K562 (cell line): ENCODE data around the gene ARHGEF4.

Experiments
- BRD4 ChIP-seq: fragments of 200-600 bp; sonication (generic); IDR thresholded peaks from 2 replicates; pipeline ENCODE4 v1.6.1; 2017; ENCODE audit warnings: inconsistent platforms
- CTCF ChIP-seq, 3 experiments: IDR thresholded peaks in 2 of 3; conservative IDR thresholded peaks in 1 of 3; 2 replicates each; pipeline ENCODE4 v1.5.1; 2011 to 2012; ENCODE audit warnings: low read length in 3 of 3, mild to moderate bottlenecking in 3 of 3, control low read depth in 2 of 3, improper control_type of control experiment in 1 of 3, inconsistent platforms in 1 of 3, low read depth in 1 of 3, mixed read lengths in 1 of 3, moderate library complexity in 1 of 3; ENCODE audit not compliant: insufficient read depth in 2 of 3
- GMEB1 ChIP-seq: fragments of 250-450 bp; sonication (Bioruptor Pico); IDR thresholded peaks from 2 replicates; pipeline ENCODE4 v1.4.0; 2020; ENCODE audit warnings: mild to moderate bottlenecking
- KDM1A ChIP-seq, 2 experiments: fragments of 450-650 bp; IDR thresholded peaks; 2 replicates each; pipeline ENCODE4 v1.6.1; 2016; ENCODE audit warnings: mild to moderate bottlenecking in 2 of 2
- MAX ChIP-seq: sonication (generic); formaldehyde crosslinking; IDR thresholded peaks from 2 replicates; pipeline ENCODE4 v1.9.0; 2022; ENCODE audit warnings: mild to moderate bottlenecking, missing genetic modification reagents
- RBM22 ChIP-seq: fragments of 200-400 bp; formaldehyde crosslinking; IDR thresholded peaks from 2 replicates; pipeline ENCODE4 v1.6.1; 2018; ENCODE audit warnings: low read length, low read depth; ENCODE audit not compliant: poor library complexity, severe bottlenecking
- SP1 ChIP-seq: sonication (generic); formaldehyde crosslinking; IDR thresholded peaks from 2 replicates; pipeline ENCODE4 v1.8.1; 2022; ENCODE audit warnings: mild to moderate bottlenecking, missing genetic modification reagents
- TBP ChIP-seq: optimal IDR thresholded peaks from 2 replicates; pipeline ENCODE3; 2011; ENCODE audit warnings: low read depth, low read length, improper control_type of control experiment
- TEAD1 ChIP-seq, 2 experiments: fragments of 450-650 bp in 1 of 2; sonication (generic) in 1 of 2; formaldehyde crosslinking; IDR thresholded peaks; 2 replicates each; pipeline versions ENCODE4 v1.4.0 to v1.8.0; 2020 to 2022; ENCODE audit warnings: mild to moderate bottlenecking in 2 of 2, missing genetic modification reagents in 1 of 2
- THAP7 ChIP-seq: fragments of 250-450 bp; sonication (Bioruptor Pico); IDR thresholded peaks from 2 replicates; pipeline ENCODE4 v1.5.0; 2021
- ZBTB33 ChIP-seq: sonication (generic); formaldehyde crosslinking; IDR thresholded peaks from 2 replicates; pipeline ENCODE4 v1.8.1; 2023; ENCODE audit warnings: mild to moderate bottlenecking, missing genetic modification reagents
- ZNF121 ChIP-seq: sonication (generic); formaldehyde crosslinking; conservative IDR thresholded peaks from 2 replicates; pipeline ENCODE4 v1.8.0; 2022; ENCODE audit warnings: missing genetic modification reagents
- ZNF140 ChIP-seq: fragments of 250-450 bp; sonication (Bioruptor Pico); IDR thresholded peaks from 2 replicates; pipeline ENCODE4 v1.8.0; 2021; ENCODE audit warnings: moderate library complexity, mild to moderate bottlenecking, inconsistent platforms
- ZNF699 ChIP-seq: fragments of 250-450 bp; sonication (Bioruptor Pico); IDR thresholded peaks from 2 replicates; pipeline ENCODE4 v1.8.0; 2021; ENCODE audit warnings: mild to moderate bottlenecking, moderate library complexity; ENCODE audit not compliant: insufficient replicate concordance

GRCh38 chr2:131056932-131057287 is 220.2 kb downstream of the ARHGEF4 start:
- TF ChIP-seq ZNF140 = no peak
- no peak for TF ChIP-seq ZNF699
- no peak for TF ChIP-seq RBM22
- TF ChIP-seq TEAD1 (CRISPR knock-in tag; IDR thresholded peaks at IDR 0.05) = no peak
- TF ChIP-seq GMEB1 (CRISPR knock-in tag) = no peak
- TF ChIP-seq KDM1A (IDR thresholded peaks at IDR 0.05) = no peak
- TF ChIP-seq ZBTB33 (CRISPR knock-in tag) = no peak
- TF ChIP-seq CTCF (IDR thresholded peaks at IDR 0.05 in 2 of 3, conservative IDR thresholded peaks at IDR 0.05 in 1 of 3; ENCODE audit: insufficient read depth in 2 of 3, low read depth in 1 of 3, low read length in 3 of 3) = no peak
- TF ChIP-seq ZNF121 = no peak
- no peak for TF ChIP-seq BRD4
- no peak for TF ChIP-seq TBP
- TF ChIP-seq MAX (CRISPR knock-in tag) = no peak
- no peak for TF ChIP-seq SP1 (CRISPR knock-in tag)
- TF ChIP-seq THAP7 (CRISPR knock-in tag) = no peak
